COLO668 (cell line): ENCODE measurements around the gene CPLANE2.
"Not testable (repeated sequence)": the region's sequence is repeated elsewhere in the genome, so short reads cannot be mapped to it uniquely, and the experiment has no call there.

Source experiments
- DNase-seq: peaks from one replicate; lab custom pipeline; 2025; ENCODE audit not compliant: unreplicated experiment; lab: John Stamatoyannopoulos, UW

The CPLANE2 gene, protein sequence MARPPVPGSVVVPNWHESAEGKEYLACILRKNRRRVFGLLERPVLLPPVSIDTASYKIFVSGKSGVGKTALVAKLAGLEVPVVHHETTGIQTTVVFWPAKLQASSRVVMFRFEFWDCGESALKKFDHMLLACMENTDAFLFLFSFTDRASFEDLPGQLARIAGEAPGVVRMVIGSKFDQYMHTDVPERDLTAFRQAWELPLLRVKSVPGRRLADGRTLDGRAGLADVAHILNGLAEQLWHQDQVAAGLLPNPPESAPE

GRCh38 chr1:16236511-16237342 lies at the start of gene CPLANE2:
Gene CPLANE2 (minus strand): TSS chr1:16237183. CDS start chr1:16236742, 441 bp downstream.
- peak; percentile 100 for DNase-seq

DNA sequence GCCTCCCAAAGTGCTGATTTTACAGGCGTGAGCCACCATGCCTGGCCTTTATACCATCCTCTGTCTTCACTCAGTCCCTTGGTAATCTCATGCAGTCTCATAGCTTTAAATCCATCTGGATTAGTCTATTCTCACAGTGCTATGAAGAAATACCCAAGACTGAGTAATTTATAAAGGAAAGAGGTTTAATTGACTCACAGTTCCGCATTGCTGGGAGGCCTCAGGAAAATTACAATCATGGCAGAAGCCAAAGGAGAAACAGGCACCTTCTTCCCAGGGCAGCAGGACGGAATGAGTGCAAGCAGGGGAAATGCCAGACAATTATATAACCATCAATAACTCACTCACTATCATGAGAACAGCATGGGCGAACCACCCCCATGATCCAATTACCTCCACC lies 49.1 kb upstream of the CPLANE2 start:
- no peak for DNase-seq

- DNase-seq: no peak
These were observed 44.8 kb upstream of the CPLANE2 start for GRCh38 chr1:16281765-16282164.

DNA sequence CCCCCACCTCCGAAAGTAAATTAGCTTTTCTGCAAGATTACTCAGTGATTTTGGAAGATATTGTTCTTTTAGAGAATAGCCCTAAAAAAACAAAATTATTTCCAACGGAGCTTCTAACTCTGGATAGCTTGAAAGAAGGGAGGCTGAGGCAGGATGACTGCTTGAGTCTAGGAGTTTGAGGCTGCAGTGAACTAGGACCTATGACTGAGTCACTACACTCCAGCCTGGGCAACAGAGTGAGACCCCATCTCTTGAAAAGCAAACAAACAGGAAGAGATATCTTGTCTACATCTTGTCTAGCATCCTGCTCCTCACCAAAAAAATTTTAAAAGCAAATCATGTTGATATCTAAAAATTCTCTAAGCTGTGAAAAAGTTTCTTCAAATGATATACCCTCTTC lies 42.2 kb upstream of the CPLANE2 start:
- no peak for DNase-seq

GRCh38 chr1:16276302-16277030 lies 39.5 kb upstream of the CPLANE2 start:
- DNase-seq: no peak

GRCh38 chr1:16275591-16275990 lies 38.6 kb upstream of the CPLANE2 start:
- DNase-seq: no peak

DNA sequence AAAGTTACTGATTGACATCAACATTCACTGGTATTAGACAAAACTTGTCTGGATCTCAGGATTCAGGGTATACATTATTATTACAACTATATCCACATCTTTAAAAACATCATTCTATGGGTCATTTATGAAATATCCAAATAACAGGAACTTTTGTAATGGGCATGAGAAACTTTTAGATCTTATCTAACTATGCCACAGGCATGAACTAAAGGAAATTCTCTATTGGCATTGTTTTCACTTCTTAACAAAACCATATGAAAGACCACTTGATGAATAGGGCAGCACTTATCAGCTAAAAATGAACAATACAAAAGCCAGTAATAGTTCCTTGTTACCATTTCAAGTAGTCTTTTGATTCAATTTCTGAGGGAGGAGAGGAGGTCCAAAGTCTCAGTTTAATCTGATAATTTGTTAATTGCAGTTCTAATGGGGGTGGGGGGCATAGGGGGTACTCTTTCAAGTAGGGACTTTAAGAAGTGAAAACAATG lies 30.8 kb upstream of the CPLANE2 start:
- no peak for DNase-seq

DNA sequence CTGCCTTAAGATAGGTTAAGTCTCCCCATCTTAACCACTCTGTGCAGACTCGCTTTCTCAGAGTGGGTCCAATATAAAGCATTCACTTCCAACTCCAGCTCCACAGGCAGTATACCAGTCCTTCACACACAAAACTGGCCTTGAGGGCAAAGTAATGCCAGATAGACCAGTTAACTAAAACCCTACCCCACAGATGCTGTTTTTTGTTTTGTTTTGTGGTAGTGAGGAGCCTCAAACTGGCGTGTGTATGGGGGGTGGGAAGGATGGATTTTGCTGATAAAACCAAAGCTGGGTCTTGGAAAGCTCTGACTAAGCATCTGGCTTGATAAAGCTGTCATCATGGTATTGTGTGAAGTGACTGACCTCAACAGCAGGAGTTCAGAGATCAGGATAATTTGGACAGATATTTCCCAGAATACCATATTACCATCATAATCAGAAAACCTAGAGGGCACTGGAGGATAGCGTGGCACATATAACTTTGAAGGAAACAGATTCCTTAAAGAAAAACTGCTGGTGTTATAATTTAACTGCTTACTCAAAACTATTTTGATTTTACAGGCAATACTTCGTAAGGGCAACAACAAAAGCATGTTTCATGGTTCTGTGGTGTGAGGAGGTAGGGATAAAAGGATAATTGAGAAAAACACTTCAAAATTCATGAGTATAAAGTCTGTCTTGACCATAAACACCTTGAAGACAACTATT lies 29.6 kb upstream of the CPLANE2 start:
- DNase-seq: no peak

- no peak for DNase-seq
These were observed 25.1 kb upstream of the CPLANE2 start for GRCh38 chr1:16262067-16262466.

GRCh38 chr1:16260814-16261213 lies 23.8 kb upstream of the CPLANE2 start:
- no peak for DNase-seq

GRCh38 chr1:16258591-16259135 lies 21.7 kb upstream of the CPLANE2 start:
- DNase-seq: no peak

DNA sequence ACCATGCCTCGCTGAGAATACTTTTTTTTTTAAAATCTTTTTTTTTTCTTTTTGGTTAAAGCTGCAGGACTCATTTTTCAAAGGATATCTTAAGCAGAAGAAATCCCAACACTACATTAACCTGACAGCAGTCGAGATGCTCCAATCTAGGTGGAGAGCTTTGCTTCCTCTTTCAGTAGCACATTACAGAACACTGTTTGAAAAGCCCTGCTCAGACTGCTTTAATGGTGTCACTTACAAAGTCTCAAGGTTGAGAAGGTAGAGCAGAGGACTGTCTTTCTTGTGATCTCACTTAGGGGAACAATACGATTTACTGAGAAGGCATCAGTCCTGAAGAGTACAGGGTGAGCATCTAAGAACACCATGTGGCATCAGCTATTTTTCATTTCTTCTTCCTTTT lies 21.0 kb upstream of the CPLANE2 start:
- no peak for DNase-seq

- DNase-seq: not testable (repeated sequence)
These were observed 20.6 kb upstream of the CPLANE2 start for GRCh38 chr1:16257556-16257955.

DNA sequence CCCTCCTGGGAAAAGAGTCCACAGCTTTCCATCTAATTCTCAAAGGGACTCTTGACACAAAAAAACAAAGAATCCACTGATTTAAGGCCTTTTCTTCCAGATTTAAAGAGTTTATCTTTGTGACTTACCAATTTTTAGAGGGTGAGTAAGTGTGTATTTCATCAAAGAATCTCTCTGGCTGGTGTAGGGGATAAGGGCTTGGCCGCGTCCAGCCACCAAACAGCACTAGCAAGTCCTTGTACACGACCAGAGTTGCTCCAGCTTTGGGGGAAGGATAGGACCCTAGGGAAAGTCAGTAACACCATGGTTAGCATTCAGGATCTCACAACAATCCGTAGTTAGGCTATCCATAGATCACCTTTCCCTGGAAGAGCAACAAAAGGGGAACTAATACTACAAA lies 19.5 kb upstream of the CPLANE2 start:
- no peak for DNase-seq

GRCh38 chr1:16254263-16254928 lies 17.4 kb upstream of the CPLANE2 start:
- no peak for DNase-seq

DNA sequence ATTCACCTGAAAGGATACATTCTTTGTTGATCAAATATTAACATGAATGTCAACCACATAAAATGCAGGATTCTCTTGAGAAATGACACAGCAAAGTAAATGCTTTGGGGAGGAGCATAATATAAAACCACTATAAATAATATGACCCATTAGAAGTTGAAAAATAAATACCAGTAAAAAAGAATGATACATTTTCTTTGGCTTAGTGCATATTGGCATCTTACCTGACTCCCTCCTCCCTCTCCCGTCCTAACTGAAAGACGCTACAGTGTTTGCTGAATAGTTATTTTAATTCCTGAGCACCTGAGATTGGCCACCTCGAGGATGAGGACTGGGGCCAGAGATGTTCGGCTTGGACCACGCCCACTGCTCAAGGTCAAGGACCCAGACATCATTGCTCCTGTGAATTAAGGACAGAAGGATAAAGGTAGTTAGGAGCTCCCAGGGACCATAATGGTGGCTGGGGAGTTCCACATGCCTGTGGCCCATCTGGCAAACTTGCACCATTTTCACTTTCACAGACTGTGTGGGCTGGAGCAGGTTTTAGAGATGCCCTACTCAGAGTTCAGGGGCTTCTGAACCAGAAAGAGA lies 16.4 kb upstream of the CPLANE2 start:
- no peak for DNase-seq

- DNase-seq: no peak
These were observed 15.9 kb upstream of the CPLANE2 start for GRCh38 chr1:16252912-16253311.

GRCh38 chr1:16251381-16251780 lies 14.4 kb upstream of the CPLANE2 start:
- no peak for DNase-seq

GRCh38 chr1:16250524-16251251 lies 13.7 kb upstream of the CPLANE2 start:
- DNase-seq: no peak
